Measurements from ENCODE around the gene CBR3. TPM values are rescaled to one million over a fixed set of nuclear protein-coding genes. Genes with fewer than 3 reads are reported as not detected.

The CBR3 gene
- total and polyA plus RNA-seq, 9 of the 15 experiments (the other 6 are each of a cell fraction or from before 2014, with no cell fraction given) = not detected

GRCh38 chr21:36141513-36141925 lies 6.6 kb downstream of the CBR3 start (continued):
- TF ChIP-seq STAT6 (CRISPR knock-in tag; IDR thresholded peaks at IDR 0.05) (no peak), PRMT5 (CRISPR knock-in tag; IDR thresholded peaks at IDR 0.05) (no peak), FOSL1 (tag; conservative IDR thresholded peaks at IDR 0.05) (peak; percentile 53; the same call in 1 of the 2 replicates), HDAC3 (IDR thresholded peaks at IDR 0.05; ENCODE audit: borderline replicate concordance, partially characterized antibody) (peak; percentile 25), CTCF (IDR thresholded peaks at IDR 0.05 in 2 of 3, conservative IDR thresholded peaks at IDR 0.05 in 1 of 3; ENCODE audit: insufficient read depth in 2 of 3, low read depth in 1 of 3, low read length in 3 of 3) (peak; percentile 93 to 98 (median 95)), CEBPB (tag; IDR thresholded peaks at IDR 0.05) (no peak), NCOA2 (IDR thresholded peaks at IDR 0.05; ENCODE audit: partially characterized antibody in 2 of 2) (no peak), ZNF311 (CRISPR knock-in tag; IDR thresholded peaks at IDR 0.05) (no peak), CAMTA2 (CRISPR knock-in tag; conservative IDR thresholded peaks at IDR 0.05) (no peak), RNF219 (CRISPR knock-in tag; IDR thresholded peaks at IDR 0.05) (no peak), ZNF518B (CRISPR knock-in tag; IDR thresholded peaks at IDR 0.05) (no peak), MEF2D (tag; conservative IDR thresholded peaks at IDR 0.05; ENCODE audit: low read depth) (no peak), FOXA1 (IDR thresholded peaks at IDR 0.05; ENCODE audit: borderline replicate concordance) (peak; percentile 50; the same call in 1 of the 2 replicates), GTF2A2 (tag; IDR thresholded peaks at IDR 0.05) (no peak), FOXA3 (CRISPR knock-in tag; conservative IDR thresholded peaks at IDR 0.05 in 1 of 2, IDR thresholded peaks at IDR 0.05 in 1 of 2) (peak; percentile 92), ZBTB17 (CRISPR knock-in tag; IDR thresholded peaks at IDR 0.05) (no peak), ZNF12 (CRISPR knock-in tag; IDR thresholded peaks at IDR 0.05) (no peak), JUN (IDR thresholded peaks at IDR 0.05; ENCODE audit: borderline replicate concordance, low read depth, low read length) (no peak), JUN (CRISPR knock-in tag; IDR thresholded peaks at IDR 0.05; ENCODE audit: borderline replicate concordance) (no peak)

Measured in K562 (cell line).